Activated B cell treated with CpG ODN at 0.5 μM for 24 hours (primary cell): Measurements from ENCODE around the gene PHF23. TPM values are rescaled to one million over a fixed set of nuclear protein-coding genes. Genes with fewer than 3 reads are reported as not detected.

Experiments used
- ATAC-seq: fragments of 200-7000 bp; cut with Tn5 transposase; one replicate; pipeline ENCODE4 v1.10.0; 2021; ENCODE audit warnings: low read depth, mild to moderate bottlenecking, moderate library complexity
- CTCF ChIA-PET: fragments of 350-600 bp; sonication (Branson Sonifier 250); formaldehyde crosslinking; loops from one replicate; lab custom pipeline; 2021; ENCODE audit warnings: antibody characterized with exemption; lab: Charles Lee
- POLR2A ChIA-PET: fragments of 350-600 bp; sonication (Branson Sonifier 250); formaldehyde crosslinking; loops from one replicate; lab custom pipeline; 2021; ENCODE audit warnings: antibody characterized with exemption; lab: Charles Lee
- DNase-seq: peaks from one replicate; pipeline ENCODE4 v3.0.0; 2022
- H3K27ac Mint-ChIP-seq: one replicate; pipeline ENCODE4 v1.8.0; 2020; ENCODE audit warnings: mixed read lengths
- H3K27me3 Mint-ChIP-seq: one replicate; pipeline ENCODE4 v1.8.0; 2021; ENCODE audit warnings: mixed read lengths
- H3K36me3 Mint-ChIP-seq: one replicate; pipeline ENCODE4 v1.8.0; 2021; ENCODE audit warnings: low read depth, mixed read lengths
- H3K4me1 Mint-ChIP-seq: one replicate; pipeline ENCODE4 v1.8.0; 2021; ENCODE audit warnings: mixed read lengths
- H3K4me3 Mint-ChIP-seq: one replicate; pipeline ENCODE4 v1.8.0; 2020; ENCODE audit warnings: mild to moderate bottlenecking, mixed read lengths
- H3K9me3 Mint-ChIP-seq: one replicate; pipeline ENCODE4 v1.8.0; 2020; ENCODE audit warnings: mixed read lengths
- intact Hi-C: fragments of 100-400 bp; cut with micrococcal nuclease; formaldehyde crosslinking; loops from one replicate; pipeline ENCODE4 v1.15.1; 2024
- total RNA-seq: library from RNA; stranded (reverse); gene quantifications from 2 replicates; pipeline ENCODE4 v1.2.3, GENCODE V29; 2022
- TF ChIP-seq, protein P1 (sequence below): fragments of 200-600 bp; IDR thresholded peaks from one replicate; pipeline ENCODE4 v1.8.0; 2022; ENCODE audit warnings: antibody characterized with exemption, mild to moderate bottlenecking

The PHF23 gene
- total RNA-seq, 1 donor from 2014 or later: 46.6 TPM

DNA sequence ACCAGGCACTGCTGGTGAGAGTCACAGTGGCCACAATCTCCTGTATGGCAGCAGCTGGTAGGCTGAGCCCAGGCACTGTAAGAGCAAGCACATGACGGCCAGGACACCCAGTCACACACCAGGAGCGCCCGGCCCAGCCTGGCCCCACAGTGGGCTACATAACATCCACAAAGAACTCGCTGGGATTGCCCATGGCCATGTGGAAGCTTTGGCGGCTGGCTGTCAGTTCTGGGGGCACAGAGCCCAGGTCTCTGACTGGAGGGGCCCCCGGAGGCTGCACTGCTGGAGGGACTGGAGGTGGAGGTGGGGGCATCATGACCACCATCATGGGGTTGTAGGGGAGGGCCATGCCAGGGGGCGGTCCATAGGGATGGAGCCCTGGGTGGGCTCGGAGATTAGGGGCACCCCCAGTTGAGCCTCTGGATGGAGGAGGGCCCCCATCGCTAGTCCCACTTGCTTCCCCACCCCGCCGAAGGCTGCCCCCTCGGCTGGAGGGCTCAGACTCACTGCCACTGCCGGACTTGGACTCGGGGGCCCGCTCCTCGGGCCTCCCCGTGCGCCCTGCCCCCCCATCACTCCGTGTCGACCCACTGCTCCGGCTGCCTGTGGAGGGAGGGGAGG, 13.4 kb downstream of the PHF23 start:
- H3K27ac Mint-ChIP-seq: no peak overlapping the region
- no peaks in the 10 kb centered on the region for H3K27me3 Mint-ChIP-seq
- H3K4me1 Mint-ChIP-seq: peaks cover 8% of the 10 kb centered on the region
- ATAC-seq (no peak), DNase-seq (no peak)
- H3K4me3 Mint-ChIP-seq: no peak overlapping the region
- H3K36me3 Mint-ChIP-seq: peaks cover 85% of the 10 kb centered on the region
- TF ChIP-seq, protein P1, sequence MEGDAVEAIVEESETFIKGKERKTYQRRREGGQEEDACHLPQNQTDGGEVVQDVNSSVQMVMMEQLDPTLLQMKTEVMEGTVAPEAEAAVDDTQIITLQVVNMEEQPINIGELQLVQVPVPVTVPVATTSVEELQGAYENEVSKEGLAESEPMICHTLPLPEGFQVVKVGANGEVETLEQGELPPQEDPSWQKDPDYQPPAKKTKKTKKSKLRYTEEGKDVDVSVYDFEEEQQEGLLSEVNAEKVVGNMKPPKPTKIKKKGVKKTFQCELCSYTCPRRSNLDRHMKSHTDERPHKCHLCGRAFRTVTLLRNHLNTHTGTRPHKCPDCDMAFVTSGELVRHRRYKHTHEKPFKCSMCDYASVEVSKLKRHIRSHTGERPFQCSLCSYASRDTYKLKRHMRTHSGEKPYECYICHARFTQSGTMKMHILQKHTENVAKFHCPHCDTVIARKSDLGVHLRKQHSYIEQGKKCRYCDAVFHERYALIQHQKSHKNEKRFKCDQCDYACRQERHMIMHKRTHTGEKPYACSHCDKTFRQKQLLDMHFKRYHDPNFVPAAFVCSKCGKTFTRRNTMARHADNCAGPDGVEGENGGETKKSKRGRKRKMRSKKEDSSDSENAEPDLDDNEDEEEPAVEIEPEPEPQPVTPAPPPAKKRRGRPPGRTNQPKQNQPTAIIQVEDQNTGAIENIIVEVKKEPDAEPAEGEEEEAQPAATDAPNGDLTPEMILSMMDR: no peak
- intact Hi-C loops: no loop called here
- ChIA-PET CTCF (no interaction called here), POLR2A (interaction anchor here (10.5 kb wide), 1 partner anchor 11 kb away, joined by 245 read pairs; the partner anchor contains the start of genes DVL2, GABARAP and PHF23)
- no peaks in the 10 kb centered on the region for H3K9me3 Mint-ChIP-seq

DNA sequence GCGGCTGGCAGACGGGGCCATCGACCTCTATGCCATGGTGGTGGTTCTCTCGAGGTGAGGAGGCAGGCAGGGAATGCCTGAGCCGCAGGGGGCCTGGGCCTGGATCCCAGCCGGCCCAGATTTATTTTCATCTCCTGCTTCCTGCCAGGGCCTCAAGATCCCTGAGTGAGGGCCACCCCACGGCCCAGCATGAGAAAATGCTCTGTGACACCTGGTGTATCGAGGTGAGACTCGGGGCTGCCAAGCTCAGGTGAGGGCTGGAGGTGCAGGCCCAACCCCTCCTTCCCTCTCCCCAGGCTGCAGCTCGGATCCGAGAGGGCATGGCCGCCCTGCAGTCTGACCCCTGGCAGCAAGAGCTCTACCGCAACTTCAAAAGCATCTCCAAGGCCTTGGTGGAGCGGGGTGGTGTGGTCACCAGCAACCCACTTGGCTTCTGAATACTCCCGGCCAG, 14.6 kb downstream of the PHF23 start:
- Mint-ChIP-seq H3K4me3 (no peak overlapping the region), H3K4me1 (peaks cover 16% of the 10 kb centered on the region), H3K36me3 (peaks cover 80% of the 10 kb centered on the region)

DNA sequence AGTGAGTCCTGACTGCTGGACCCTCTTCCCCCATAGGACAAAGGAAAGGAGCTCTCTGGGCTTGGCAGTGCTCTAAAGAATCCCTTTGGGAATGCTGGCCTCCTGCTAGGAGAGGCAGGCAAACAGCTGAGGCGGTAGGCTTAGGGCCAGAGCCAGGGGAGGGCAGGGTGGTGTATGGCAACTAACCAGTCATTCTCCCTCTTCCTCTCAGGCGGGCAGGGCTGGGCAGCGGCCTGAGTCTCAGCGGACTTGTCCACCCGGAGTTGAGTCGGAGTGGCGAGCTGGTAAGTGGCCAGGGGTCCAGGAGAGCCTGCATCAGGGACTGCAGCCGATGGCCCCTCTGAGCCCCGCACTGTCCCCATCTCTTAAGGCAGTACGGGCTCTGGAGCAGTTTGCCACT, 15.1 kb downstream of the PHF23 start:
- Mint-ChIP-seq H3K4me3 (no peak overlapping the region), H3K9me3 (no peaks in the 10 kb centered on the region), H3K36me3 (peaks cover 75% of the 10 kb centered on the region), H3K27ac (no peak overlapping the region), H3K27me3 (no peaks in the 10 kb centered on the region), H3K4me1 (peaks cover 22% of the 10 kb centered on the region)
- intact Hi-C loops: no loop called here
- TF ChIP-seq, protein P1: no peak
- no peak for DNase-seq
- ChIA-PET POLR2A (interaction anchor here (0.6 to 10.5 kb wide), 2 partner anchors 13 to 83 kb away, joined by 3 to 245 read pairs; partner anchors contain the start of genes DVL2, GABARAP and PHF23), CTCF (no interaction called here)
- no peak for ATAC-seq

More for the DNA sequence above, 14.6 kb downstream of the PHF23 start:
- H3K27ac Mint-ChIP-seq: no peak overlapping the region
- intact Hi-C loops: no loop called here
- H3K27me3 Mint-ChIP-seq: no peaks in the 10 kb centered on the region
- TF ChIP-seq, protein P1: no peak
- no peak for ATAC-seq
- ChIA-PET CTCF (no interaction called here), POLR2A (interaction anchor here (10.5 kb wide), 1 partner anchor 12 kb away, joined by 245 read pairs; the partner anchor contains the start of genes DVL2, GABARAP and PHF23)
- H3K9me3 Mint-ChIP-seq: no peaks in the 10 kb centered on the region
- no peak for DNase-seq

DNA sequence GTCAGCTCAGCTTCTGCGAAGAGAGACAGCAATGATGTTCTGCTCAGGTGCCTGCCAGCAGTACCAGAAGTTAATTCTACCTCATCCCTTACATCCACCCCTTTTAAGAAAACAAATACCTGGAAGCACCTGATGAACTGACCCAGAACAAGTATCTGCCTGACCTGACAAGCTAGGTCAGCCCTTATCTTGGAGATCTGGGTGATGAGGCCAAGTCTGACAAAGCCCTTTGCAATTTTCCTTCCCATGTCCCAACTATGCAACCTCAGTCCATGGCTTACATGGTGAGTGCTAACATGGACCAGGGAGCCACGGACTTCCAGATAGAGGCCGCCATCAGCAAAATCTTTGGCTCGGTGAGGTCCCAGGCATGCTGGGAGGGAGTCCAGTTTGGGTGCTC, 15.9 kb downstream of the PHF23 start:
- Mint-ChIP-seq H3K27ac (no peak overlapping the region), H3K9me3 (no peaks in the 10 kb centered on the region)

DNA sequence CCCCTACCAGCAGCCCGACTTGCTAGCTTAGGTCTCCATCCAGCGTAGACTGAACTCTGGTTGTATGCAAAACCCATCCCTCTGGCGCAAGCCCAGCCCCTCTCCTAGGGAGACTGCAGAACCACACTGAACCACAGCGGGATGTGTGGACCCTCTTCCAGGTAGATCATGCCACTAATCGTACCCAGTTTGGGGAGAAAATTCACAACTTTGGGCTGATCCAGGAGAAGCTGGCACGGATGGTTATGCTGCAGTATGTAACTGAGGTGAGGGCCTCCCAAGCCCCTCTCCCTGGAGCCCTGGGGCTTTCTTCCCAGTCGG, 16.3 kb downstream of the PHF23 start:
- intact Hi-C loops: no loop called here
- no peak overlapping the region for H3K4me3 Mint-ChIP-seq
- peaks cover 64% of the 10 kb centered on the region for H3K36me3 Mint-ChIP-seq
- DNase-seq (no peak), ATAC-seq (no peak)
- H3K27ac Mint-ChIP-seq: no peak overlapping the region
- TF ChIP-seq, protein P1: no peak
- CTCF ChIA-PET: no interaction called here
- peaks cover 32% of the 10 kb centered on the region for H3K4me1 Mint-ChIP-seq
- H3K9me3 Mint-ChIP-seq: no peaks in the 10 kb centered on the region
- H3K27me3 Mint-ChIP-seq: no peaks in the 10 kb centered on the region
- POLR2A ChIA-PET: interaction anchor here (10.5 kb wide), 1 partner anchor 14 kb away, joined by 245 read pairs; the partner anchor contains the start of genes DVL2, GABARAP and PHF23

More for the DNA sequence above, 15.9 kb downstream of the PHF23 start:
- ChIA-PET POLR2A (interaction anchor here (10.5 kb wide), 1 partner anchor 13 kb away, joined by 245 read pairs; the partner anchor contains the start of genes DVL2, GABARAP and PHF23), CTCF (no interaction called here)
- DNase-seq: no peak
- H3K4me1 Mint-ChIP-seq: peaks cover 27% of the 10 kb centered on the region
- intact Hi-C loops: no loop called here
- no peaks in the 10 kb centered on the region for H3K27me3 Mint-ChIP-seq
- peaks cover 69% of the 10 kb centered on the region for H3K36me3 Mint-ChIP-seq
- TF ChIP-seq, protein P1: no peak
- no peak overlapping the region for H3K4me3 Mint-ChIP-seq
- ATAC-seq: no peak
